Adrenal gland (tissue), 12 donors: ENCODE measurements around the gene PTGER4. TPM values are rescaled to one million over a fixed set of nuclear protein-coding genes. Genes with fewer than 3 reads are reported as not detected.

Experiments used
- DNase-seq, 7 donors: peaks; one replicate each; pipeline ENCODE4 v3.0.0-alpha.2; 2019 to 2020
- H3K27ac ChIP-seq, 5 donors: fragments of 200-600 bp; sonication (generic) in 4 of 5; 1 replicate in 3 of 5; 2 replicates in 2 of 5; pipeline versions ENCODE4 v1.5.1 to v1.8.0; 2016 to 2020; ENCODE audit warnings: mild to moderate bottlenecking in 1 of 5
- H3K27me3 ChIP-seq: fragments of 200-600 bp; 2 replicates; pipeline ENCODE4 v1.8.0; 2021
- H3K36me3 ChIP-seq, 2 donors: fragments of 200-600 bp; replicated peaks in 1 of 2; 1 replicate in 1 of 2; 2 replicates in 1 of 2; pipeline versions ENCODE4 v1.5.1 to v1.8.0; 2018 to 2022
- H3K4me1 ChIP-seq, 2 donors: fragments of 200-600 bp; replicated peaks in 1 of 2; 1 replicate in 1 of 2; 2 replicates in 1 of 2; pipeline versions ENCODE4 v1.5.1 to v1.8.0; 2018 to 2021
- H3K4me3 ChIP-seq, 4 donors: fragments of 200-600 bp; sonication (generic) in 3 of 4; one replicate each; pipeline ENCODE4 v1.5.1; 2016 to 2018
- H3K9me3 ChIP-seq, 3 donors: fragments of 200-600 bp; sonication (generic) in 1 of 3; replicated peaks in 1 of 3; 1 replicate in 2 of 3; 2 replicates in 1 of 3; pipeline versions ENCODE4 v1.5.1 to v1.8.0; 2016 to 2021
- POLR2A ChIP-seq, 2 donors: fragments of 450-650 bp; IDR thresholded peaks; one replicate each; pipeline ENCODE4 v1.6.1; 2017; ENCODE audit warnings: antibody characterized with exemption in 2 of 2, mild to moderate bottlenecking in 2 of 2, moderate library complexity in 1 of 2
- WGBS, 4 donors: extraction: QIAGEN DNeasy Blood & Tissue Kit in 2 of 4; methylation state at CpG; one replicate each; pipeline versions ENCODE4 v1.1.5 to v1.1.7; 2013 to 2017; 5-methylcytosine and 5-hydroxymethylcytosine counted together
- intact Hi-C, 2 donors: fragments of 100-400 bp; cut with DNase I; formaldehyde crosslinking; loops; one replicate each; pipeline versions ENCODE4 v1.14.1 to v1.15.0; 2022 to 2023
- polyA plus RNA-seq, 3 donors: library from polyadenylated mRNA; stranded (reverse); fragments of 200-250 nt in 2 of 3; fragments of 350-450 nt in 1 of 3; fragmentation: Illumina TruSeq in 1 of 3; extraction: RNeasy Lipid Tissue Mini Kit (QIAGEN cat#74804) in 1 of 3; gene quantifications; one replicate each; pipeline ENCODE4 v1.2.3, GENCODE V29; 2013 to 2014
- total RNA-seq, 9 donors: library from RNA; depleted of rRNA in 4 of 9; stranded (reverse); fragments of >200 nt in 4 of 9; fragments of 120-200 nt in 1 of 9; fragmentation: NEBNext Ultra II Directional in 1 of 9; extraction: Animal tissue kit (Norgen Biotek cat#: 25700) in 1 of 9; gene quantifications; one replicate each; pipeline versions ENCODE4 v1.1.0 to v1.2.4, GENCODE V29; 2013 to 2023
- TF ChIP-seq, protein P1 (sequence below), 6 experiments: fragments of 450-650 bp in 4 of 6; fragments of 200-600 bp in 2 of 6; sonication (generic) in 1 of 6; IDR thresholded peaks; 1 replicate in 5 of 6; 2 replicates in 1 of 6; pipeline versions ENCODE4 v1.5.1 to v1.8.0; 2016 to 2021; ENCODE audit warnings: antibody characterized with exemption in 6 of 6, mild to moderate bottlenecking in 2 of 6, moderate library complexity in 1 of 6
- donor health status: healthy with polysubstance abuse.
- donor health status: Bipolar disorder and iron deficiency.
- donor health status: DM: yes; HTN: yes; CAD: no.
- donor health status: DM: no; HTN: no; CAD: no.
- donor health status: DM: no; HTN: no; CAD: no.
- donor health status: DM: yes; HTN: yes; CAD: no.

Gene PTGER4
- total and polyA plus RNA-seq, 12 donors, result 1.3 to 89.6 (median 17.9) TPM

DNA sequence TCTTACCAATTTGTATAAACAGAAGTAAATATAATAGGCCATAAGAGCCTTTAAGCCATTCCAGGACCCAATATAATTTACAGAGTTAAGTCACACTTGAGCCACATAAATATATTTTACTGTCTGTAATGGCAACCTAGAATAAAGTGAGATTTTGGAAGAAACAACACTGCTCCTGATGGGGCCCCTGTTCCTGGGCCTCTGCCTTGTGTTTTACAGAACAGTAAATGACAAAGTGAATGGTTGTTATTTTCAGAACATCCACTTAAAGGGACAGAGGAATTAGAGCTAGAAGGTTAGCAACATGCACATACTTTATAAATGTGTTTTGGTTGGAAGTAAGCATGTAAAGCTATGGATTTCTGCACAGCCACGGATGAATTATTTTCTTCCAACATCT is 3.6 kb downstream of the PTGER4 start:
- H3K36me3 ChIP-seq, result no peaks in the 10 kb centered on the region
- intact Hi-C loops, result loop anchor here (10.0 kb wide), 2 partner anchors 739 to 1099 kb away; no protein-coding TSS in a partner anchor
- H3K4me1 ChIP-seq, result peaks cover 0 to 11% of the 10 kb centered on the region in 2 donors
- no peaks in the 10 kb centered on the region for H3K27me3 ChIP-seq
- H3K27ac ChIP-seq, result peak overlapping the region in 1 of 5 donors; percentile 87
- no peaks in the 10 kb centered on the region for H3K9me3 ChIP-seq
- DNase-seq, result no peak
- WGBS, 4 donors, result 26 to 46% (median 31%) methylated on average over 1 of the region's 1 CpG
- H3K4me3 ChIP-seq, result peak overlapping the region in 1 of 4 donors; percentile 76
- no peak for TF ChIP-seq POLR2A (IDR thresholded peaks at IDR 0.05)
- TF ChIP-seq, protein P1, sequence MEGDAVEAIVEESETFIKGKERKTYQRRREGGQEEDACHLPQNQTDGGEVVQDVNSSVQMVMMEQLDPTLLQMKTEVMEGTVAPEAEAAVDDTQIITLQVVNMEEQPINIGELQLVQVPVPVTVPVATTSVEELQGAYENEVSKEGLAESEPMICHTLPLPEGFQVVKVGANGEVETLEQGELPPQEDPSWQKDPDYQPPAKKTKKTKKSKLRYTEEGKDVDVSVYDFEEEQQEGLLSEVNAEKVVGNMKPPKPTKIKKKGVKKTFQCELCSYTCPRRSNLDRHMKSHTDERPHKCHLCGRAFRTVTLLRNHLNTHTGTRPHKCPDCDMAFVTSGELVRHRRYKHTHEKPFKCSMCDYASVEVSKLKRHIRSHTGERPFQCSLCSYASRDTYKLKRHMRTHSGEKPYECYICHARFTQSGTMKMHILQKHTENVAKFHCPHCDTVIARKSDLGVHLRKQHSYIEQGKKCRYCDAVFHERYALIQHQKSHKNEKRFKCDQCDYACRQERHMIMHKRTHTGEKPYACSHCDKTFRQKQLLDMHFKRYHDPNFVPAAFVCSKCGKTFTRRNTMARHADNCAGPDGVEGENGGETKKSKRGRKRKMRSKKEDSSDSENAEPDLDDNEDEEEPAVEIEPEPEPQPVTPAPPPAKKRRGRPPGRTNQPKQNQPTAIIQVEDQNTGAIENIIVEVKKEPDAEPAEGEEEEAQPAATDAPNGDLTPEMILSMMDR (IDR thresholded peaks at IDR 0.05), result no peak

DNA sequence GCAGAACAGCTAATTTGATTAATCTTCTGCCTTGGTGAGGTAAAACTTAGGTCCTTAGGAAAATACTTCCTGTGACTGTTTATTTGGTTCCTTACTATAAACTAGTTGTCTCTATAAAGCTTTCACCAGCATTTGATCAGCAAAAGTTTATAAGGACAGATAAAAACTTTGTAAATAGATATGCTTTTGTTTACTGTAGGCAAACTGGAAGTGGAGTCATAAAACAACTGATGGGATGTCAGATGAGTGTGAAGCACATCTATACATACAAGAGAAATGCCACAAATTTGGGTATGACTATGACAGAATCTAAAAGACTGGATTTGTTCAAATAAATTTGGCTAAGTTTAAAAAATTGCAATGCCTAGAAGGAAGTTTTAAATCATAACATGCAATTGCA is 5.5 kb downstream of the PTGER4 start:
- Histone ChIP-seq H3K36me3 (no peaks in the 10 kb centered on the region), H3K27ac (peak overlapping the region in 1 of 5 donors; percentile 19), H3K9me3 (no peaks in the 10 kb centered on the region), H3K4me1 (peaks cover 0 to 21% of the 10 kb centered on the region in 2 donors), H3K4me3 (peak overlapping the region in 2 of 4 donors; percentile 7 to 76), H3K27me3 (no peaks in the 10 kb centered on the region)
- intact Hi-C loops, result loop anchor here (5.0 to 10.0 kb wide), 4 partner anchors 738 to 1100 kb away; no protein-coding TSS in a partner anchor
- no peak for DNase-seq
- no peak for TF ChIP-seq POLR2A (IDR thresholded peaks at IDR 0.05)

DNA sequence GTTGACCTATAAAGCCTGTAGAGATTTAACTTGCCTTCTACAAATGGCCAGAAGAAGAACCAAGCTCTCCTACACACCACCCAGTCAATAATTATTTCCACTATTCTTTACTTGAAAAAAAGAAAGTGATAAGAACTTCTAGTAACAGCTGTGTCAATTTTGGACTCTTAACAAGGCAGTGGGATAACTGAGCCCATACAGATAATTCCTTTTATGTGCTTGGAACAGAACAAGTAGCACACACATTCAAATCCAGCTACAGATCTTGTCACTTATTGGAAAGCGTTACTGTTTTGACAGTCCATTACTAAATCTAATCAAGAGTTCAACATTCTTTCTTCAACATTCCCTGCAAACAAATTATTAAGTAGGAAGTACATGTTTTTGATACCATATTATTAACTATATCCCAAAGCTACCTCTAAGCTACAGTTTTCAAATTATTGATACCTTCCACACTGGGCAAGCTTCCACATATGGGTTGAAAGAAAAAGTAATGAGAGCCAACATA is 6.3 kb downstream of the PTGER4 start:
- DNase-seq, result no peak
- WGBS, 4 donors, result 66 to 89% (median 76%) methylated on average over 1 of the region's 1 CpG
- H3K27me3 ChIP-seq, result no peaks in the 10 kb centered on the region
- intact Hi-C loops, result loop anchor here (5.0 to 10.0 kb wide), 4 partner anchors 739 to 1101 kb away; no protein-coding TSS in a partner anchor
- H3K27ac ChIP-seq, result peak overlapping the region in 1 of 5 donors; percentile 9
- no peak for TF ChIP-seq POLR2A (IDR thresholded peaks at IDR 0.05)
- TF ChIP-seq, protein P1 (IDR thresholded peaks at IDR 0.05), result no peak
- peaks cover 0 to 18% of the 10 kb centered on the region in 2 donors for H3K4me1 ChIP-seq
- H3K9me3 ChIP-seq, result no peaks in the 10 kb centered on the region
- H3K36me3 ChIP-seq, result no peaks in the 10 kb centered on the region
- peak overlapping the region in 1 of 4 donors; percentile 20 for H3K4me3 ChIP-seq

DNA sequence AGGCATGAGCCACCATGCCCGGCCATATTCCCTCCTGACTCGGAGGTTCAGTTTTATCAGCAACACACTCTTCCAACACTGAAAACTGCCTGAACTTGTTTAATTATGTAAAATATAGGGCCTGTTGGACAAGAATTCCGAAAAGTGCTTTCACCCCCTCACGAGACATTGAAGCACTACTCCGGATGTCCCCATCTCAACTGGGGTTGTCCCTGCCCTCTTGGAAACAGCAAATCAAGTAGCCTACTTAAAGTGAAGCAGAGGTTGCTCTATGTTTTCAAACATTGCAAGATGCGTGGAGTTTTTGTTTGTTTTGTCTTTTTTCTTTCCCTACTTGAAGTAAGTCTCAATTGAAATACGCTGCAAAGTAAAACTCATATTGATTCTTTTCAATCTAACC is 7.6 kb downstream of the PTGER4 start:
- peaks cover 0 to 18% of the 10 kb centered on the region in 2 donors for H3K4me1 ChIP-seq

More for the DNA sequence above, 7.6 kb downstream of the PTGER4 start:
- no peaks in the 10 kb centered on the region for H3K9me3 ChIP-seq
- H3K4me3 ChIP-seq, result peak overlapping the region in 1 of 4 donors; percentile 20
- DNase-seq, result no peak
- intact Hi-C loops, result loop anchor here (5.0 to 10.0 kb wide), 4 partner anchors 740 to 1103 kb away; no protein-coding TSS in a partner anchor
- peaks cover 0 to 8% of the 10 kb centered on the region in 2 donors for H3K36me3 ChIP-seq
- 59 to 73% (median 64%) methylated on average over 7 of the region's 7 CpGs for WGBS, 4 donors
- peak overlapping the region in 2 of 5 donors; percentile 9 for H3K27ac ChIP-seq
- TF ChIP-seq POLR2A (IDR thresholded peaks at IDR 0.05), result no peak
- TF ChIP-seq, protein P1 (IDR thresholded peaks at IDR 0.05), result no peak
- H3K27me3 ChIP-seq, result no peaks in the 10 kb centered on the region
